GF-D8 (cell line): Measurements from ENCODE around the gene C9orf72.
"Not testable (repeated sequence)": the region's sequence is repeated elsewhere in the genome, so short reads cannot be mapped to it uniquely, and the experiment has no call there.

Experiments used
- DNase-seq: peaks from one replicate; lab custom pipeline; 2025; lab: John Stamatoyannopoulos, UW

C9orf72 gene, protein sequence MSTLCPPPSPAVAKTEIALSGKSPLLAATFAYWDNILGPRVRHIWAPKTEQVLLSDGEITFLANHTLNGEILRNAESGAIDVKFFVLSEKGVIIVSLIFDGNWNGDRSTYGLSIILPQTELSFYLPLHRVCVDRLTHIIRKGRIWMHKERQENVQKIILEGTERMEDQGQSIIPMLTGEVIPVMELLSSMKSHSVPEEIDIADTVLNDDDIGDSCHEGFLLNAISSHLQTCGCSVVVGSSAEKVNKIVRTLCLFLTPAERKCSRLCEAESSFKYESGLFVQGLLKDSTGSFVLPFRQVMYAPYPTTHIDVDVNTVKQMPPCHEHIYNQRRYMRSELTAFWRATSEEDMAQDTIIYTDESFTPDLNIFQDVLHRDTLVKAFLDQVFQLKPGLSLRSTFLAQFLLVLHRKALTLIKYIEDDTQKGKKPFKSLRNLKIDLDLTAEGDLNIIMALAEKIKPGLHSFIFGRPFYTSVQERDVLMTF

DNA sequence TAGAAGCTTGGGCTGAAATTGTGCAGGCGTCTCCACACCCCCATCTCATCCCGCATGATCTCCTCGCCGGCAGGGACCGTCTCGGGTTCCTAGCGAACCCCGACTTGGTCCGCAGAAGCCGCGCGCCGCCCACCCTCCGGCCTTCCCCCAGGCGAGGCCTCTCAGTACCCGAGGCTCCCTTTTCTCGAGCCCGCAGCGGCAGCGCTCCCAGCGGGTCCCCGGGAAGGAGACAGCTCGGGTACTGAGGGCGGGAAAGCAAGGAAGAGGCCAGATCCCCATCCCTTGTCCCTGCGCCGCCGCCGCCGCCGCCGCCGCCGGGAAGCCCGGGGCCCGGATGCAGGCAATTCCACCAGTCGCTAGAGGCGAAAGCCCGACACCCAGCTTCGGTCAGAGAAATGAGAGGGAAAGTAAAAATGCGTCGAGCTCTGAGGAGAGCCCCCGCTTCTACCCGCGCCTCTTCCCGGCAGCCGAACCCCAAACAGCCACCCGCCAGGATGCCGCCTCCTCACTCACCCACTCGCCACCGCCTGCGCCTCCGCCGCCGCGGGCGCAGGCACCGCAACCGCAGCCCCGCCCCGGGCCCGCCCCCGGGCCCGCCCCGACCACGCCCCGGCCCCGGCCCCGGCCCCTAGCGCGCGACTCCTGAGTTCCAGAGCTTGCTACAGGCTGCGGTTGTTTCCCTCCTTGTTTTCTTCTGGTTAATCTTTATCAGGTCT is at the start of gene C9orf72:
Gene C9orf72, minus strand, starts transcription at position 564 of the 716 bp plus-strand sequence. CDS start 6,361 bp downstream, outside the sequence.
- no peak for DNase-seq

DNA sequence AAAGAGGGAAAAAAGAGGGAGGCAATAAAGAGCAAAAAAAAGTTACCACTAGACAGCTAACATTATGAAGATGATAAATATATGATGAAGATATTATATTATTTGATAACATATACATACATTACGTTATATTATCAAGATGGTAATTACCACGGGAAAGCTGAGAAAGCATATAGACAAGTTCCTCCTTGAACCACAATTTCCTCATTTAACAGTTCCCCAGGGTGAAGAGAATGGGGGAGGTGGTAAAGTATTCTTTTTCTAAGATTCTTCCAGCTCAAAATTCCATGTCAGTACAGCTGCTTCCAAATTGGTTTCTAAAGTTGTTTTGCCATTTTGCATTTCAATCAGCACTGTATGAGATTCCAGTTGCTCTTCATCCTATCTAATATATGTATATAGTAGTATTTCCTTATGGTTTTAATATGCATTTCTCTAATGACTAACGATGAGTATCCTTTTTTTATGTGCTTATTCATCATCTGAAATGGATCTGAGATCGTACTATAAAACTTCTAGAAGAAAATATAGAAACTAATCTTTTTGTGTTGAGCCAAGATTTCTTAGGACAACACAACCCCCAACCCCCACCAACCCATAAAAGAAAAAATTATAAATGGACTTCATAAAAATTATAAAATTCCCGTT is 49.5 kb upstream of the C9orf72 start:
- DNase-seq = peak; percentile 22

DNA sequence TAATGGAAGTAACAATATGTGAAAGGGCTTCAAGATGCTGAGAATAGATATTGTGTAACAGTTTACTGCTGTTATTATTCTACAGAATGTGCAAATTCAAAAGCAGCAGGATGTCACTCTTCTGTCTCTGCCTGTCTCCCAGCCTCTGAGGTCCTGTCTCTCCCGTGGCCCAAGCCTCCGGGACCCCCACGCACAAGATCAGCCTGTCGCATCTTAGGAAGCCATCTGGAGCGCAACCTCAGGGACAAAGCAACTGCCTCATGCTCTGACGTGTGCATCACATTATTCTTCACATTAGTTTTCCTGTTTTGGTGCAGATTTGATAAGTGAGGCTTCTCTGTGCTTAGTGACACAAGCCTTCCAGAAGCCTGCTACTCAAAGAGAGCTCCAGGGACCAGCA is 46.5 kb upstream of the C9orf72 start:
- DNase-seq = no peak

- no peak for DNase-seq
These were observed 44.8 kb upstream of the C9orf72 start for GRCh38 chr9:27618066-27618465.

- no peak for DNase-seq
These were observed 41.3 kb upstream of the C9orf72 start for GRCh38 chr9:27614551-27614950.

DNA sequence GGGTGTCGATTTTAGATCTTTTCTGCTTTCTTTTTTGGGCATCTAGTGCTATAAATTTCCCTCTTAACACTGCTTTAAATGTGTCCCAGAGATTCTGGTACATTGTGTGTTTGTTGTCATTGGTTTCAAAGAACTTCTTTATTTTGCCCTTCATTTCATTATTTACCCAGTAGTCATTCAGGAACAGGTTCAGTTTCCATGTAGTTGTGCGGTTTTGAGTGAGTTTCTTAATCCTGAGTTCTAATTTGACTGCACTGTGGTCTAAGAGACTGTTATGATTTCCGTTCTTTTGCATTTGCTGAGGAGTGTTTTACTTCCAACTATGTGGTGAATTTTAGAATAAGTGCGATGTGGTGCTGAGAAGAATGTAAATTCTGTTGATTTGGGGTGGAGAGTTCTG is 38.8 kb upstream of the C9orf72 start:
- not testable (repeated sequence) for DNase-seq

GRCh38 chr9:27610622-27611021 is 37.3 kb upstream of the C9orf72 start:
- no peak for DNase-seq

- no peak for DNase-seq
These were observed 29.7 kb upstream of the C9orf72 start for GRCh38 chr9:27602954-27603353.

GRCh38 chr9:27602142-27602861 is 29.0 kb upstream of the C9orf72 start:
- no peak for DNase-seq

DNA sequence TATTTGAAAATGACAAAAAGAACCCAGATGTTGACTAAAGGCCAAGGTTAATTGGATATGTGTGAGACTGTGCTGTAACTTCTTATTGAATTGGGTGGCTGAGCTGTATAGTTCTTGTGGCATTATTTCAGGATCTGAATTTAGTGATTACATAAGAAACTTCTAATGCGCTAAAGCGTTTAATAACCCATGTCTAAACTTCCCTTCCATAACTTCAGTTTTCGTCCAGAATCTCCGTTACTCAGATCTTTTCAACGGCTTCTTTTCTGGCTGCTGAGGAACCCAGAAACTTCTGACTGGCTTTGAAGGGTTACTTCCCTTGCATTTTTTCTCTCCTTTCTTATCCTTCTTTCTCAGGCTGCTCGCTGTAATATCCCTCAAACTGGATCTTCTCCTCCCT is 28.1 kb upstream of the C9orf72 start:
- no peak for DNase-seq

- DNase-seq = no peak
These were observed 27.0 kb upstream of the C9orf72 start for GRCh38 chr9:27600256-27600655.

DNA sequence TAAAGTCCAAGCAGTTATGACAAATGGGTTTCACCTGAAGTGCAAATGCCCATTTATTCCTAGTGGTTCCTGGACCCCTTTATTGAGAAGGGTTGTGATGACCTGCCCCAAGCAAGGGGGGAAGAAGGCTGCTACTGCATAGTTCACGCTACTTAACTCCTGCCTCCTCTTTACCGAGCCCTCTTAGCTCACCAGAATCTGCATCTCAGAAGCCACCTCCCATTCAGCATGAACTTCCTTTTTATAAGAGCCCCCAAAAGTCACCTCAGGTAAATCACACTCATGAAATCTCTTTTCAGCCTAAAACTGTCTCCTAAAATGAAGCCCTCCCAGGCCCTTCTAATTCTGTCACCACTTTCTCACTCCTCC is 26.6 kb upstream of the C9orf72 start:
- DNase-seq = no peak

GRCh38 chr9:27599102-27599869 is 26.0 kb upstream of the C9orf72 start:
- peak; percentile 60 for DNase-seq

- no peak for DNase-seq
These were observed 22.5 kb upstream of the C9orf72 start for GRCh38 chr9:27595733-27596132.

DNA sequence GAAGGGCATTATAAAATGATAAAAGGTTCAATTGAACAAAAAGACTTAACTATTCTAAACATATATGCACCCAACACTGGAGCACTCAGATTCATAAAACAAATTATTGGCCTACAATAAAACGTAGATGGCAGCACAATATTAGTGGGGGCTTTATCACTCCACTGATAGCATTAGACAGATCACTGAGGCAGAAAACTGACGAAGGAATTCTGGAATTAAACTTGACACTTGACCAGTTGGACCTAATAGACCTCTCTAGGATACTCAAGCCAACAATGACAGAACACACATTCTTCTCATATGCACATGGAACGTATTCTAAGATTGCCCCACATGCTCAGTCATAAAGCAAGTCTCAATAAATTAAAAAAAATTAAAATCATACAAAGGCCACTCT is 18.4 kb upstream of the C9orf72 start:
- no peak for DNase-seq

GRCh38 chr9:27591093-27591492 is 17.8 kb upstream of the C9orf72 start:
- peak; percentile 59 for DNase-seq

- DNase-seq = no peak
These were observed 17.4 kb upstream of the C9orf72 start for GRCh38 chr9:27590651-27591050.

- peak; percentile 61 for DNase-seq
These were observed 16.2 kb upstream of the C9orf72 start for GRCh38 chr9:27589462-27589861.

- DNase-seq = no peak
These were observed 13.0 kb upstream of the C9orf72 start for GRCh38 chr9:27586304-27586703.

DNA sequence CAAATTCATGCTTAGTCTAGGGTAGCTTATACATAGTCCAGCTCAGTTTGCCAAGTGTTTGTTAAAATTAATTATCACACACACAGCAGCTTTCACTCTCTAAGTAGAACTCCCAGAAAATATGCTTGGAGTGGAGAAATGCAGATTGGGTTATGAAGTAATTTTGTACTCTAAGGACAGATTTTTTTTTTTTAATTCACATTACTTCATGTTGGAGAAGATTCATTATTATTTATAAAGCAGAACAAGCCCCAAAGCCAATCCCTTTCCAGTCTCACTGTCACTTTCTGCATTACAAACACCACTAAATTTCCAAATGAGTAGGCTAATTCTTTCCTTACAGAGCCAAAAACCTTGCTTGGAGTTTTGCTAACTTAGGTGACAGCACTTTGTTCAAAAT is 11.7 kb upstream of the C9orf72 start:
- no peak for DNase-seq

DNA sequence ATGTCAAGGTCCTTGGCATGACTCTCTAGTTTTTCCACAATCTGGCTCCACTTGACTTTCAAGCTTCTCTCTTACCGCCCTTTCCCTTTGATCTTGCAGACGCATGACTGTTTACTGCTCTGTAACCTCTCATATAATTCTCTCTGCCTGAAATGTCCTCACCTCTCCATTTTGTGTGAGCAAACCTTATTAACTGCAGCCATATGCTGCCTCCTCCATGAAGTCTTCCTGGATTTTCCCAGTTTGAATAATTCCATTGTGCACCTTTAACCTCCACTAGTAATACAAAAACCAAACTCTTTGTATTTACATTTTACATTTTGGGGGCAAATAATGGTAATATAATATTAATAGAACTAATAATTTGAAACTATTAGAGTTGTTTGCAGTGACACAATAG is 9.5 kb upstream of the C9orf72 start:
- DNase-seq = no peak
